Panc1 (cell line): ENCODE data around the gene NEUROD1.

Experiments
- POLR2AphosphoS5 ChIP-seq: IDR thresholded peaks from 2 replicates; pipeline ENCODE4 v1.6.1; 2012; ENCODE audit warnings: mild to moderate bottlenecking, low read depth, low read length, moderate library complexity
- TCF7L2 ChIP-seq: IDR thresholded peaks from 2 replicates; pipeline ENCODE4 v1.6.1; 2011; ENCODE audit warnings: mild to moderate bottlenecking, low read depth, low read length, inconsistent platforms
- TF ChIP-seq, protein P1 (sequence below): fragments of 450-650 bp; IDR thresholded peaks from 2 replicates; pipeline ENCODE4 v1.5.1; 2017; ENCODE audit warnings: mild to moderate bottlenecking
- TF ChIP-seq, protein P2 (sequence below), 2 experiments: IDR thresholded peaks; 2 replicates each; pipeline ENCODE4 v1.6.1; 2011 to 2012; ENCODE audit warnings: low read depth in 2 of 2, control low read depth in 1 of 2, low read length in 1 of 2, mild to moderate bottlenecking in 1 of 2, moderate library complexity in 1 of 2; ENCODE audit not compliant: insufficient read depth in 1 of 2

DNA sequence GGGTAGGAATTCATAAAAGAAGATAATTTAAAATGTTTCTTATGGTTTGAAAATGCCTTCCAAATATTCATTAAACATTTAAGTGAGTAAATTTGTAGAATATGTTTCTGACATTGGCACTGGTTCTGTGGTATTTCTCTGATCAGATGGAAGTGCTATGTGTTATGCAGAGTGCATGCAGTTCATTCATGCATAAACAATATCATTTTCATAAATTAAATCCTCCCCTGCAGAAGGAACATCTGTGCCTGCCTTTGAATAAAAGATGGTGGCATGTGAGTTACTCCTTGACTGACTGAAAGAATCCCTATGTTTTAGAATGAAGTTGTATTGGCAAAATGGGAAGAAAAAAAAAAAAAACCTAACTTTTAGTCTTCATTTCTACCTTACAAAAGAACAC lies 5.9 kb downstream of the NEUROD1 start:
- TF ChIP-seq, protein P1, sequence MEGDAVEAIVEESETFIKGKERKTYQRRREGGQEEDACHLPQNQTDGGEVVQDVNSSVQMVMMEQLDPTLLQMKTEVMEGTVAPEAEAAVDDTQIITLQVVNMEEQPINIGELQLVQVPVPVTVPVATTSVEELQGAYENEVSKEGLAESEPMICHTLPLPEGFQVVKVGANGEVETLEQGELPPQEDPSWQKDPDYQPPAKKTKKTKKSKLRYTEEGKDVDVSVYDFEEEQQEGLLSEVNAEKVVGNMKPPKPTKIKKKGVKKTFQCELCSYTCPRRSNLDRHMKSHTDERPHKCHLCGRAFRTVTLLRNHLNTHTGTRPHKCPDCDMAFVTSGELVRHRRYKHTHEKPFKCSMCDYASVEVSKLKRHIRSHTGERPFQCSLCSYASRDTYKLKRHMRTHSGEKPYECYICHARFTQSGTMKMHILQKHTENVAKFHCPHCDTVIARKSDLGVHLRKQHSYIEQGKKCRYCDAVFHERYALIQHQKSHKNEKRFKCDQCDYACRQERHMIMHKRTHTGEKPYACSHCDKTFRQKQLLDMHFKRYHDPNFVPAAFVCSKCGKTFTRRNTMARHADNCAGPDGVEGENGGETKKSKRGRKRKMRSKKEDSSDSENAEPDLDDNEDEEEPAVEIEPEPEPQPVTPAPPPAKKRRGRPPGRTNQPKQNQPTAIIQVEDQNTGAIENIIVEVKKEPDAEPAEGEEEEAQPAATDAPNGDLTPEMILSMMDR = no peak
- TF ChIP-seq POLR2AphosphoS5 (no peak), TCF7L2 (no peak)
- TF ChIP-seq, protein P2, sequence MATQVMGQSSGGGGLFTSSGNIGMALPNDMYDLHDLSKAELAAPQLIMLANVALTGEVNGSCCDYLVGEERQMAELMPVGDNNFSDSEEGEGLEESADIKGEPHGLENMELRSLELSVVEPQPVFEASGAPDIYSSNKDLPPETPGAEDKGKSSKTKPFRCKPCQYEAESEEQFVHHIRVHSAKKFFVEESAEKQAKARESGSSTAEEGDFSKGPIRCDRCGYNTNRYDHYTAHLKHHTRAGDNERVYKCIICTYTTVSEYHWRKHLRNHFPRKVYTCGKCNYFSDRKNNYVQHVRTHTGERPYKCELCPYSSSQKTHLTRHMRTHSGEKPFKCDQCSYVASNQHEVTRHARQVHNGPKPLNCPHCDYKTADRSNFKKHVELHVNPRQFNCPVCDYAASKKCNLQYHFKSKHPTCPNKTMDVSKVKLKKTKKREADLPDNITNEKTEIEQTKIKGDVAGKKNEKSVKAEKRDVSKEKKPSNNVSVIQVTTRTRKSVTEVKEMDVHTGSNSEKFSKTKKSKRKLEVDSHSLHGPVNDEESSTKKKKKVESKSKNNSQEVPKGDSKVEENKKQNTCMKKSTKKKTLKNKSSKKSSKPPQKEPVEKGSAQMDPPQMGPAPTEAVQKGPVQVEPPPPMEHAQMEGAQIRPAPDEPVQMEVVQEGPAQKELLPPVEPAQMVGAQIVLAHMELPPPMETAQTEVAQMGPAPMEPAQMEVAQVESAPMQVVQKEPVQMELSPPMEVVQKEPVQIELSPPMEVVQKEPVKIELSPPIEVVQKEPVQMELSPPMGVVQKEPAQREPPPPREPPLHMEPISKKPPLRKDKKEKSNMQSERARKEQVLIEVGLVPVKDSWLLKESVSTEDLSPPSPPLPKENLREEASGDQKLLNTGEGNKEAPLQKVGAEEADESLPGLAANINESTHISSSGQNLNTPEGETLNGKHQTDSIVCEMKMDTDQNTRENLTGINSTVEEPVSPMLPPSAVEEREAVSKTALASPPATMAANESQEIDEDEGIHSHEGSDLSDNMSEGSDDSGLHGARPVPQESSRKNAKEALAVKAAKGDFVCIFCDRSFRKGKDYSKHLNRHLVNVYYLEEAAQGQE (IDR thresholded peaks at IDR 0.05; ENCODE audit: insufficient read depth in 1 of 2, low read depth in 2 of 2, low read length in 1 of 2) = no peak
